AG09319 (cell line): ENCODE data around the gene QRSL1.

Experiments used
- DNase-seq: peaks from one replicate; pipeline ENCODE4 v3.0.0-alpha.2; 2010; ENCODE audit warnings: low read depth; ENCODE audit errors: extremely low read depth
- TF ChIP-seq, protein P1 (sequence below): IDR thresholded peaks from 2 replicates; pipeline ENCODE4 v1.5.1; 2011; ENCODE audit warnings: low read depth, mild to moderate bottlenecking, inconsistent platforms, low read length, moderate library complexity

Gene QRSL1

GRCh38 chr6:106715922-106716321 lies 86.5 kb downstream of the QRSL1 start:
- no peak for DNase-seq
- TF ChIP-seq, protein P1, sequence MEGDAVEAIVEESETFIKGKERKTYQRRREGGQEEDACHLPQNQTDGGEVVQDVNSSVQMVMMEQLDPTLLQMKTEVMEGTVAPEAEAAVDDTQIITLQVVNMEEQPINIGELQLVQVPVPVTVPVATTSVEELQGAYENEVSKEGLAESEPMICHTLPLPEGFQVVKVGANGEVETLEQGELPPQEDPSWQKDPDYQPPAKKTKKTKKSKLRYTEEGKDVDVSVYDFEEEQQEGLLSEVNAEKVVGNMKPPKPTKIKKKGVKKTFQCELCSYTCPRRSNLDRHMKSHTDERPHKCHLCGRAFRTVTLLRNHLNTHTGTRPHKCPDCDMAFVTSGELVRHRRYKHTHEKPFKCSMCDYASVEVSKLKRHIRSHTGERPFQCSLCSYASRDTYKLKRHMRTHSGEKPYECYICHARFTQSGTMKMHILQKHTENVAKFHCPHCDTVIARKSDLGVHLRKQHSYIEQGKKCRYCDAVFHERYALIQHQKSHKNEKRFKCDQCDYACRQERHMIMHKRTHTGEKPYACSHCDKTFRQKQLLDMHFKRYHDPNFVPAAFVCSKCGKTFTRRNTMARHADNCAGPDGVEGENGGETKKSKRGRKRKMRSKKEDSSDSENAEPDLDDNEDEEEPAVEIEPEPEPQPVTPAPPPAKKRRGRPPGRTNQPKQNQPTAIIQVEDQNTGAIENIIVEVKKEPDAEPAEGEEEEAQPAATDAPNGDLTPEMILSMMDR: no peak

GRCh38 chr6:106716966-106717365 lies 87.6 kb downstream of the QRSL1 start:
- no peak for DNase-seq
- TF ChIP-seq, protein P1: no peak
